HG02763 (cell line): ENCODE results near the gene CYP2J2.
"Not testable (repeated sequence)": the region's sequence is repeated elsewhere in the genome, so short reads cannot be mapped to it uniquely, and the experiment has no call there.

Experiments
- ATAC-seq: cut with Tn5 transposase; IDR thresholded peaks from one replicate; pipeline ENCODE4 v1.9.1; 2021; ENCODE audit warnings: mild to moderate bottlenecking, moderate library complexity; ENCODE audit not compliant: unreplicated experiment

CYP2J2 gene

DNA sequence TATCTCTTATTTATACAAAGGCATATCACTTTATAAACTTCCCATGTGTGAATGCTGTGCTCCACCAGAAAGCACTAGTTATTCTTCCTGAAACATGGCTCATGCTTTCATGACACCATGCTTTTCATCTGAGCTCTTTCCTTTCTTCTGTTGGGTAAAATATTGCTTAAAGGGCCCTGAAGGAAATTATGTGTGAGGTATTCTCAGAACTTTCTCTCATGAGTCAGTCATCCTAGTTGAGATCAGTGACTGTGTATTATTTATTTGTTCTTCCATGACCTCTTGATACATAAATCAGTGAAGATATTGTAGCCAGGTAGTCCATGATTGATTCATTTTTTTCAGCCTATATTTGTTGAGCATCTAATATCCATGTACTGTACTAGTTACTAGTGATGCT lies 54.8 kb downstream of the CYP2J2 start:
- no peak for ATAC-seq

DNA sequence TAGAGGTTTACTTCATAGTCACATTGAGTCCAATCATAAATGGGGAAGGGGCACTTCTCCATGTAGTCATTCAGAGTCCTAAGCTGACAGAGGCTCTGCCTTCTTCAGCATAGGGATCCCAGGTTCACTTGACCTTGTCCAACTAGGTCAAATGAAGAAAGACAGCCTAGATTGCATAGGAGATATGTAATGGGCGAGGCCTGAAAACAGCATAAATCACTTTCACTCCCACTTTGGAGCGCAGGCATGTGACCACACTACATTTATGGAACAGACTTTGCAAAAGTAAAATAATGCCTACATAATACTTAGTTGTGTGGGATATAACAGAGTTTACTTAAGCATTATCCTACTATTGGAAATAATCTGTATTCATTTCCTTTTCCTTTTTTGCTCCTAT lies 60.1 kb downstream of the CYP2J2 start:
- ATAC-seq, result no peak

DNA sequence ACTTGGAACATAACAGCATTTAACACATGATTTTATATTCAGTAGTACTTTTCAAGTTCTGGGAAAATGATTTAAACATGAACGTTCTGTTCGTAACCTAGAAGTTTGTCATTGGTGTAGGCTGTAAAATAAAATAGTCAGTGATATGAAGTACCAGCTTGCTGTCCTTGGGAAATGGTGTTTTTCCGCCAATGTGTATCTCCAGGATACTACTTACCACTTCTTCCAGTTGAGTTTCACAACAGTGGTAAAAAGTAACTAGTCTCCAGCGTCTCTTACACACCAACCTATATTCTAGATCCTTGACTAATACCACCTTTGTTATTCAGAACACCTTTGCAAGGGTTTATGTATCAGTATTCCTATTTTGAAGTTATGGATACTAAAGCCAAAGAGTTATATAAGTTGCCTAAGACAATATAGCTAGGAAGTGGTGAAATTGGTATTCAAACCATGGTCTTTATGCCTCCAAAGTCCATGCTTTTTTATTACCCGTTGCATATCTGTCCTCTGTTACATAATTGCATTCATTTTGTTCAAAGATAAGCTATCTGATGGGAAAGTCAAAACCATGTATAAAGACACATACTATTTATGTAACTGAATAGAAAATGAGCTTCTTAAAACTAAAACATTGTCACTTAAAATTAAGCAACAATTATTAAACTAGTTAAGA lies 68.8 kb downstream of the CYP2J2 start:
- ATAC-seq, result no peak

DNA sequence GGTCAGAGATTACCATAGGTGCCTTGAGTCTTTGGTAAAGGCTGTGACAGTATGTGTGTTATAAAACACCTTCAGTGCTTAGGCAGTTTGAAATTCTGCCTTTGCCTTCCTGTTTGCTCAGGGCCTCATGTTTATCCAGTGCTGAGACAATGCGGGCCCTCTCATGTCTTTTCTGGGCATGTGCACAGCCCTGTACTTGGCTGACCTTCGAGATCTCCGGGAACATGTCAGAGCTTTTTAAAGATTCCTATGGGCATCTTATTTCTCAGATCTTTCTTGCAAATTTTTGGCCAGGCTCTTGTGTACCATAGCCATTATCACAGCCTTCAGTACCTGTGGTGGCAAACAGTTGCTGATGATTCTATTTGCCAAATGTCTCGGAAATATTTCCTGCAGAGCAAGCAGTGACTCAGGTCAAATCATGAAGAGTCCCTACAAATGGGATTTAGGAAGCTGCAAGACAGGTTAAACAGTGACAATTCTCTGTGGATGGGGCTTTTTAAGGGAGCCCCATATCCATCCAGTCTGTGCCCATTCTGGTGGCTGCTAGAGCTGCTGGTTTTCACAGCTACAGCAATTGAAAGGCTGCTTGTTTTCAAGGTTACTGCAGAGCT lies 69.7 kb downstream of the CYP2J2 start:
- ATAC-seq, result no peak

DNA sequence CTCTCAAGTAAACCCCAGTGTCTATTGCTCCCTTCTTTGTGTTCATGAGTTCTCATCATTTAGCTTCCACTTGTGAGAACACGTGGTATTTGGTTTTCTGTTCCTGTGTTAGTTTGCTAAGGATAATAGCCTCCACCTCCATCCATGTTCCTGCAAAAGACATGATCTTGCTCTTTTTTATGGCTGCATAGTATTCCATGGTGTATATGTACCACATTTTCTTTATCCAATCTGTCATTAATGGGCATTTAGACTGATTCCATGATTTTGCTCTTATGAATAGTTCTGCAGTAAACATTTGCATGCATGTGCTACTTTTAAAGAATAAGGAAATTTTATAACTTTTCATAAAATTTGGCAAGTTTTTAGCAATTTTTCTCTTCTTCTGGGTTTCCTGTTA lies 71.3 kb downstream of the CYP2J2 start:
- ATAC-seq, result not testable (repeated sequence)

DNA sequence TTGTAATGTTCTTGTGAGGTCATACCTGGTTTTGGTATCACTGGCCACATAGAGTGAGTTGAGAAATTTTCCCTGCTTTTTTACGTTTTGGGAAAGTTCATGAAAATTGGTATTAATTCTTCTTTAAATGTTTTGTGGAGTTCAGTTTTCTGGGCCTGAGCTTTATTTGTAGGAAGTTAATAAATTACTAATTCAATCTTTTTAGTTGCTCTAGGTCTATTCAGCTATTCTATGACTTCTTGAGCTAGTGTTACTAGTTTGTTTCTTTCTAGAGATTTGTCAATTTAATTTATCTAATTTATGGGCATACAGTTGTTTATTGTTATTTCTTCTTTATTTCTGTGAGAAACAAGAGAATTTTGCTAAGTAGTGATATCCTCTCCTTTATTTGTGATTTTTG lies 74.5 kb downstream of the CYP2J2 start:
- no peak for ATAC-seq

DNA sequence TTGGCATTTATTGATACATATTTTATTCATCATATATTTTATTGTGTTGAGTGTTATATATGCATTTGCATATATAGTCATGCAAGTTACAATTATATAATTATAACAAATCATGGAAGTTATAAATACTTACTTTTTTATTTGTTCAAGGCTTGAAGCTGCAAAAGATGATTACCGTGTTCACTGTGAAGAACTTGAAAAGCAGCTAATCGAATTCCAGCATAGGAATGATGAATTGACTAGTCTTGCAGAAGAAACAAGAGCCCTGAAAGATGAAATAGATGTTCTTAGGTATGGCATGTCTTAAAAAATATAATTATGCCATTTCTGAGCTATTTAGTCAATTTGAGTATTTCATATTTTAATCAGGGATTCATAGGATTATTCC lies 79.7 kb downstream of the CYP2J2 start:
- ATAC-seq, result no peak

DNA sequence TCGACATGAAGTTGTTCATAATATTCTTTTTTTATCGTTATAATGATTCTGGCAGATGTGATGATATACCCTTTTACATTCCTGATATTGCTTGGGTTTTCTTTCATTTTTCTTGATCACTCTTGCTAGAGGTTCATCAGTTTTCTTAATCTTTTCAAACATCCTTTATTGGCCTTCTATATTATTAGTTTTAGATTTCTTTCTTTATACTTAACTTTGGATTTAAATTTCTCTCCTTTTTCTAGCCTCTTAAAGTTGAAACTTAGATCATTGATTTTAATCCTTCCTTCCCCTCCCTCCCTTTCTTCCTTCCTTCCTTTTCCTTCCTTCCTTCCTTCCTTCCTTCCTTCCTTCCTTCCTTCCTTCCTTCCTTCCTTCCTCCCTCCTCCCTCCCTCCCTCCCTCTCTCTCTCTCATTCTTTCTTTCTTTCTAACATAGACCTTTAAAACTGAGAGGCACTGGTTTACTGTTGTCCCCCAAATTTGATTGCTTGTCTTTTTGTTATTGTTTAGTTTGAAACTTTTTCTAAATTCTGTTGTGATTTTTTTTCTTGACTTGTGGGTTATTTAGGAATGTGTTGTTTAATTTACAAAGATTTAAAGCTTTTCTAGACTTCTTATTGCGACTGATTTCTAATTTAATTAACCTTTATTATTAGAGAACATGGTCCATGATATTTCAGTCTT lies 80.2 kb downstream of the CYP2J2 start:
- ATAC-seq, result no peak

DNA sequence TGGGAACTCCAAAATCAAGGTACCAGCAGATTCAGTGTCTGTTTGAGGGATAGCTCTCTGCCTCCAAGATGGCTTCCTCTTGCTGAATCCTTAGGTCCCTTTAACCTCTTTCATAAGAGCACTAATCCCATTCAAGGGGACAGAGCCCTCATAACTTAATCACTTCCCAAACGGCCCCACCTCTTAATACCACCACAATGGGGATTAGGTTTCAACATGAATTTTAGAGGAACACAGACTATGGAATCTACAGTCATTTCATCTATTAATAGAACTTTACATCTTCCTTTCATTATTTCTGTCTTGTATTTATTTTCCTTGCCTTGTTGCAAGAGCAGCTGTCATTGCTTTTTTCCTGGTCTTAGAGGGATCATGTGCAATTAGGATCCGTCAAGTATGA lies 81.5 kb downstream of the CYP2J2 start:
- ATAC-seq, result no peak
